HG03439 (cell line): ENCODE results near the gene RBM39.
"Not testable (repeated sequence)": the region's sequence is repeated elsewhere in the genome, so short reads cannot be mapped to it uniquely, and the experiment has no call there.

Source experiments
- ATAC-seq: cut with Tn5 transposase; IDR thresholded peaks from one replicate; pipeline ENCODE4 v1.9.1; 2021; ENCODE audit warnings: mild to moderate bottlenecking, moderate library complexity; ENCODE audit not compliant: unreplicated experiment

RBM39 gene

GRCh38 chr20:35741892-35742740 is at the start of gene RBM39:
Gene RBM39, minus strand, starts transcription at chr20:35742260. Its CDS starts 1,386 bp downstream, at chr20:35740874.
- peak; percentile 85 for ATAC-seq

DNA sequence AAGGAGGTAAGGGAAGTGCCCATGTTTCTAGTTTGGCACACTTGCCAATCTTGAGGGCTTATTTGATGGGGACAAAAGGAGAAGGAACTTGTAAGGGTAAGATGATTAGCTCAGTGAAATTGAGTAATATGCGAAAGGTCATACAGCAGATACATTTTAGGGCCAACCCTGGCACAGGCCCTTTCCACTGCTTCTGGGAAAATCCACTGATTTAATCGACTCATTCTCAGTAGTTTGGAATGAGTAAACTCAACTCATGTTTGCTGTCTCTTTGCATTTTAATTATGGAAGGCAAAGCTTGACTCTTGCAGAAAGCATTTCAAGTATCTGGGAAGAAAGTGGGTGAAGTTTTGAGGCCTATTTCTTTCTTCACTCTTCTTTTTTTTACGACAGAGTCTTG is 49.8 kb upstream of the RBM39 start:
- ATAC-seq: no peak

DNA sequence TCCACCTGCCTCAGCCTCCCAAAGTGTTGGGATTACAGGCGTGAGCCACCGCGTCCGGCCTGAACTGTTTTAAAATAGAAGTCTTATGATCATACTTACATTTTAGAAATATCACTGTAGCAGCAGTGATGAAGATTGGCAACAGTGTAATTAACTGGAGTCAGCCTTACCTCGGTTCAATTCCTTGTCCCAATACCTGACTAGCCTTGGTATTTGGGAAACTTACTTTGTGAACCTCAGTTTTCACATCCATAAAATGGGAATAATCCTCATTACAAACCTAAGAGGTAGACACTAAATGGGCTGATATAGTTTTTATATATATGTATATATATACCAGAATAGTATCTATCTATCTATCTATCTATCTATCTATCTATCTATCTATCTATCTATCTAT is 49.0 kb upstream of the RBM39 start:
- no peak for ATAC-seq

DNA sequence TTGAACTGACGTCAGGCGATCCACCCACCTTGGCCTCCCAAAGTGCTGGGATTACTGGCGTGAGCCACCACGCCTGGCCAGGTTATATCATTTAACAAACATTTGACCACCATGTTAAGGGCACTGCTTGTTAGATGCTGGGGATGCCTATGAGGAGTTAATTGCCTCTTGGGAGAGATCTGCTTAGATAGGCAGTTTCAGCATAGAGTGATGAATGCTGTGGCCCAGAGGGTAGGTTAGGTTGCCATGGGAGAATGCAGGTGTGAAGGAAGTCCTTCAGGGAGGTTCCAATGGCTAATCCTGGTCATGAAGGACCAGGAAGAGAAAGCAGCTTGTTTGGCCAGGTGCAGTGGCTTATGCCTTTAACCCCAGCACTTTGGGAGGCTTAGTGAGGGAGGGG is 46.7 kb upstream of the RBM39 start:
- no peak for ATAC-seq

DNA sequence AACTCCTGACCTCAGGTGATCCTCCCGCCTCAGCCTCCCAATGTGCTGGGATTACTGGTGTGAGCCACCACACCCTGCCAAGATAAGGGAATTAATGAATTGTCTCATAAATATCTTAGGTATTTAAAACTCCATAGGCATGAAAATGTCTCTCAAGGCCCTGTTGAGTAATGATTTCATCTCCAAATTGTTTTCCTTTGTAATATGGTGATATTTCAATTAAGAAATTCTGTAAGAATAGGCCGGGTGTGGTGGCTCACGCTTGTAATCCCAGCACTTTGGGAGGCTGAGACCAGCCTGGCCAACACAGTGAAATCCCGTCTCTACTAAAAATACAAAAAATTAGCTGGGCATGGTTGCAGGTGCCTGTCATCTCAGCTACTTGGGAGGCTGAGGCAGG is 43.5 kb upstream of the RBM39 start:
- ATAC-seq: not testable (repeated sequence)

DNA sequence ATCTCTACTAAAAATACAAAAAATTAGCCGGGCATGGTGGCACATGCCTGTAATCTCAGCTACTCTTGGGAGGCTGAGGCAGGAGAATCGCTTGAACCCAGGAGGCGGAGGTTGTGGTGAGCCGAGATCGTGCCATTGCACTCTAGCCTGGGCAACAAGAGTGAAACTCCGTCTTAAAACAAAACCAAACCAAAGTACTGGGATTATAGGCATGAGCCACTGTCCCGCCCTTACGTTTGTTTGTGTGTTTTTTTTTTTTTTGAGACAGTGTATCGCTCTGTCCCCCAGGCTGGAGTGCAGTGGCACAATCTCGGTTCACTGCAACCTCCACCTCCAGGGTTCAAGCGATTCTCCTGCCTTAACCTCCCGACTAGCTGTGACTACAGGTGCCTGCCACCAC is 41.8 kb upstream of the RBM39 start:
- ATAC-seq: not testable (repeated sequence)

- ATAC-seq: no peak
These were observed 34.5 kb upstream of the RBM39 start for GRCh38 chr20:35776513-35777101.

GRCh38 chr20:35774391-35774790 is 32.3 kb upstream of the RBM39 start:
- no peak for ATAC-seq

- no peak for ATAC-seq
These were observed 31.2 kb upstream of the RBM39 start for GRCh38 chr20:35773154-35773751.

GRCh38 chr20:35772563-35773058 is 30.6 kb upstream of the RBM39 start:
- ATAC-seq: no peak

DNA sequence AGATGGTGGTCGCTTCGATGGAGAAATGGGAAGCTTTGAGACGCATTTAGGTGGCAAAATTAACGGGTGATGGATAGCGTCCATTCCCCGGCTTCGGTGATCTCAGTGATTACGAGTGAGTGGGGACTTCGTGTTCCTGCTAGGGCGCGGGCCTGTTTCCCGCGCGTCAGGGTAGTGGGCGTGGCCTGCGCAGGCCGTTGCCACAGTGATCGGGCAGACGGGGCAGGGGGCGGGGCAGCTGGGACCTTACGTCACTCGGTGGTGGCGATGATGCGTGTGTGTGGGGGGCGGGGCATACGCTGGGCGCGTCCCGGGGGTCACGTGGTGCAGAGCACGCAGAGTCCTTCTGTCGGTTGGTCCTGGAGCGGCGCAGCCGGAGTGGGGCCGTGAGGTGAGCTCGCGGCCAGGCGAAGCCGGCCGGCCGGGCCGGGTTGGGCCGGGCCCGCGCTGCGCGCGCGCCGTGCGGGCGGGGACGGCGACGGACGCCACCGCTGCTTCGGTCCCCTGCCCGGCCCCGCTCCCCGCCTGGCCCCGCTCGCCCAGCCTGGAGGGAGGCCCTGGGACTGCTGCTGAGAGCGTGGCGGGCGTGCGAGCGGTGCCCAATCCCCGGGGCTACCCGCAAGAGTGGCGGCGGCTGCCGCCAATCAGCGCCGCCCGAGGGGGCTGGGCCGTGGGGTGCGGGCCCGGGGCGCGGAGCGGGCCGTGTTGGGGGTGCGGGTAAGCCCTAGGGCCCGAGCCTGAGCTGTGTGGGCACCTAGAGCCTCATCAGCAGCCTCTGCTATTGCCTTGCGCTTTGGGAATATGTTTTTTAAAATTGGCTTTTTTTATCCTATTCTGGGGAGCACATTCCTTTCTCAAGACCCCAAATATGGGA is 29.9 kb upstream of the RBM39 start, which contains the start of gene PHF20:
Gene PHF20 (plus strand): TSS at position 327 of the 874 bp plus-strand sequence. CDS start 29,508 bp downstream, outside the sequence.
- ATAC-seq: peak; percentile 74

DNA sequence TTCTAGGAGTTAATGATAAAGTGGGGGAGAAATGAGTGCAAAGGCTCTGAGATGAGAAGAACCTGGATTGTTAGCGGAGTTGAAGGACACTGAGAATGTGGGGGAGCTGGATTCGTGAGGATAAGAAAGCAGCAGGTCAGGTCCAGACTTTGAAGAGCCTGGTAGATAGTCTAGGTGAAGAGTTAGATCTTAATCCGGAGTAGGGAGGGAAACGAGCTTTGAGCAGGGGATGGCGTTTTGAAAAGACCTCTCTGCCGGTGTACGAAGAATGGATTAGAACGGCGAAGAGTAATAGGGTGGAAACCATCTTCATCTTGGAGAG is 29.3 kb upstream of the RBM39 start:
- ATAC-seq: no peak

DNA sequence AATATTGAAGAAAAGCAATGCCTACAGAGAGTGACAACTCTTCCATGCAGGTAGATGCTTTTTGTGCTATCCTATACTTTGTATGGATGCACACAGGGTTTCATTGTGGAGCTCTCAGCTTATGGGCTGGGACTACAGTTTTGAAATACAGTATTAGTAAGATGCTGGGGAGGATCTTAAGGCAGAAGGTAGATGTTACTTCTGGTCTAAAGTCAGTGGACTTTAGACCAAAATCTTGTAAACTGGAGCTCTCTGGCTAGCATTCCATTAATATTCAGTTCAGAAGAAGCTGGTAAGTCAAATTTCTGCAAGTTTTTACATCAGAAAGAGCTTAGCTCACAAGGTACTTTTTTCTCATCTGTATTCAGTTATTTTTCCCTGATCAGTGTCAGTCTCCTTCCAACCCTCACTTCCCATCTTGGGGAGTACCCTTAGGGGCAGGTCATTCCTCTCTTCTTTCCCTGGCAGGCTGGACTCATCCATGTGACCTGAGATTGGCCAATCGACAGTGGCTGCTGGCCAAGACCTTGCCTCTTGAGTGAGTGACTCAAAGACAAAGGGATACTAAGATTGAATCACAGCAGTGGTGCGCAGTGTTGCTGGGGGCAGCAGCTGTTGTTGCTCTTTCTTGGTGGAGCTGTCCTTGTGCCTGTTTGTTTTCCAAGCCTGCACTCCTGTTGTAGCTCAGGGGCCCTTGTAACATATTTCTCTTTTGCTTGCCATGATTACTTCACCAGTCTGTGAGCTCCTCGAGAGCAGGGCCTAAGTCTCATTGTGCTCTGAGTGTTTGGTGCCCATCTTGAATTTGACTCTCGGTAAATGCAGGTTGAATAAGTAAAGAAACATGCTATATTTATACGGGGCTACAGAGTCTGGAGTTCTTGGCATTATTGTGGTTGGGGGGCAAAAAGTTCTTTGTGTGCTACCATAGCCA is 26.9 kb upstream of the RBM39 start:
- no peak for ATAC-seq

DNA sequence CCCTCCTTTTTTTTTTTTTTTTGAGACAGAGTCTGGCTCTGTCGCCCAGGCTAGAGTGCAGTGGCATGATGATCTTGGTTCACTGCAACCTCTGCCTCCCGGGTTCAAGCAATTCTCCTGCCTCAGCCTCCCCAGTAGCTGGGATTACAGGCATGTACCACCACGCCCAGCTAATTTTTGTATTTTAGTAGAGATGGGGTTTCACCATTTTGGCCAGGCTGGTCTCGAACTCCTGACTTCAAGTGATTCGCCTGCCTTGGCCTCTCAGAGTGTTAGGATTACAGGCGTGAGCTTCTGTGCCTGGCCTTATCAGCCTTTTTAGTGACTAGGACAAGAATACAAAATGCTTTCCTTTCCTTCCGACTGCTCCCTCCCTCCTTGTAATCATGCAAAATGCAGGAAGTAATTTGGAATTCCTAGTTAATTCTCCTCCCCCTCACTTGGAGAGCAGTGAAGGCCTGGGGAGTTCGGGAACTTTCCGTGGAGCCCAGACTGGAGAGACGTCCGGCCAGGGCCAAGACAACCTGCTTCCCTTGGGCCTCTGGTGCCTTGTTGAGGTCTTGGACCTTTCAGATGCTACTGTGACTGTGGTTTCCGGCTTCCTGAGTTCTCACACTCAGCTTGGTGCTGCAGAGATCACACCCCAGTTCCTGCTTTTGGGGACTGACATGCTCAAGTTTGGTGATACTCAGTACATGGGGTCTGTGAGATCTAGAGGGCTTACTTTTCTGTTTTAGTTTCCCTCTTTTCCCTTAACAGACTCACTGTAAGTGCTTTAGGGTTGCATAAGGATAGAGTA is 25.8 kb upstream of the RBM39 start:
- peak; percentile 42 for ATAC-seq

- no peak for ATAC-seq
These were observed 24.8 kb upstream of the RBM39 start for GRCh38 chr20:35766843-35767242.

GRCh38 chr20:35764936-35765335 is 22.9 kb upstream of the RBM39 start:
- not testable (repeated sequence) for ATAC-seq

DNA sequence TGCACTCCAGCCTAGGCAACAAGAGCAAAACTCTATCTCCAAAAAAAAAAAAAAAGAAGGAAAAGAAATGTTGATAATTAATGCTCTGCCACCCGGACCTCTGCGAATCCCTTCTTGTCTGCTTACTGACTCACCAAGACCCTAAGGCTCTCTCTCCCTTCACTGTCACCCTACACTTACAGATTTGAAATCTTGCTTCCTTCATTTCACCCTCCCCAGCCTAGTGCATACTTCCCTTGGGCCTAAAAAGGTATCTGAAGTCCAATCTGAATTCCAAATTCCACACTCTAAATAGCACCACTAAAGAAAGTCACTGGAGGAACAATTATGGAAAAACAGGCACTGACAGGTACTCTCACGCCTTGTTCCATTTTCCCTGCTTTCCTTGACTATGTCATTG is 20.4 kb upstream of the RBM39 start:
- ATAC-seq: no peak

- ATAC-seq: not testable (repeated sequence)
These were observed 19.5 kb upstream of the RBM39 start for GRCh38 chr20:35761548-35761947.

DNA sequence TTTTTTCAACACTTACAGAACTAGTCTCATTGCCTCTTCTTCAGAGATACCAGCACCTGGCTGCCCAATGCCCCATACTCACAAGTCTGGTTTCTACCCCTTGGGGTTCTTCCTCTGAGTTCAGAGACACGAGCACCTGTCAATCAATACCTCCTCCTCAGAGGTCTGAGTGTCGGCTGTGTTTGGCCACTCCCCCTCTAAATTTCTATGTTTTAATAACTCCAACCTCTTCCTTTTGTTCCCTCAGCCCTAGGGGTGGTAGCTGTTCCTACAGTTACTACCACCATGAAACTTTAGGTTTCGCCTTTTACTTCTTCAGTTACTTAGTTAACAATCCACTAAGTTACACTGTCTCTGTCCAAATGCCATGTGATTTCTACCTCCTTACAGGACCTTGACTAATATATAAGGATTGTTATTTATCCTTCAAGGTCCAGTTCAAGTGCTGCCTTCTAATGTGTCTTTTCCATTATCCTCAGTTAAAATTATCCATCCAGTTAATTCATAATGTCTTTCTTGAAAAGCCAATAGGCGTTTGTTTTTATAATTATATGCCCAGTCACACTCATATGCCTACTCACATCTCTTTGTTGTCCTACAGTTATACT is 15.1 kb upstream of the RBM39 start:
- ATAC-seq: no peak
